K562 treated with DMSO at 1 percent for 12 hours (cell line): ENCODE measurements around the gene ZNF227. TPM values are rescaled to one million over a fixed set of nuclear protein-coding genes. Genes with fewer than 3 reads are reported as not detected.

ENCODE experiments used
- total RNA-seq: library from RNA; unstranded; fragments of 300-600 nt; gene quantifications from 2 replicates; pipeline ENCODE4 v1.2.3, GENCODE V29; 2022; ENCODE audit not compliant: insufficient read depth

ZNF227 gene
- total RNA-seq, result 2.8 and 13.8 TPM in 2 replicates

DNA sequence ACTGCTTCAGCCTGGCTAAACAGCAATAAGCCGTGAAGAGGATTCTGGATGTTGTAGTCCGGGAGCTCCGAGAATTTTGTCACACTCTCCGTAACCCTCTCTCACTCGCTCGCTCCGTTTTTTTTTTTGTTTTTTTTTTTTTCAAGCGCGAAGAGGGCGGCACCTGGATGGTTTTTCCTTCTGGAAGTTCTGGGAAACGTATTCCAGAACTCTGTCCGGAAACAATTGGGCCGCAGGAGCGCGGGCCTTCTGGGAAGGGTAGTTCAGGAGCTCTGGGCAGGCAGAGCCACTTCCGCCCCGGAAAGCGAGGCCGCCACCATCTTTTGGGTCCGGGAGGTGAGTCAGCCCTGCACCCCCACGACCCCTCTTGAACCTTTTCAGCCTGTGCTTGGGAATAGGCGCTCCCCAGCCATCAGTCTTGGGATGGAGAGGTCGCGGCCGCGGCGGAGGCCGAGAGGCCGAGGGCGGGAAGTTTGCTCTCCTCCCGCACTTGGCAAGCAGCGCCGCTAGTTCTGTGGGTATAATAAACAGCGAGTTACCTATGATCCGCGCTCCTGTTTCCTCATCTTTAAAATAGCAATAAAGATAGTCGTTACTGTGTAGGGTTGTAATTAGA, at the start of gene ZNF227:
Gene ZNF227 (plus strand): TSS at position 283 of the 616 bp plus-strand sequence. CDS start 5,261 bp downstream, outside the sequence.

DNA sequence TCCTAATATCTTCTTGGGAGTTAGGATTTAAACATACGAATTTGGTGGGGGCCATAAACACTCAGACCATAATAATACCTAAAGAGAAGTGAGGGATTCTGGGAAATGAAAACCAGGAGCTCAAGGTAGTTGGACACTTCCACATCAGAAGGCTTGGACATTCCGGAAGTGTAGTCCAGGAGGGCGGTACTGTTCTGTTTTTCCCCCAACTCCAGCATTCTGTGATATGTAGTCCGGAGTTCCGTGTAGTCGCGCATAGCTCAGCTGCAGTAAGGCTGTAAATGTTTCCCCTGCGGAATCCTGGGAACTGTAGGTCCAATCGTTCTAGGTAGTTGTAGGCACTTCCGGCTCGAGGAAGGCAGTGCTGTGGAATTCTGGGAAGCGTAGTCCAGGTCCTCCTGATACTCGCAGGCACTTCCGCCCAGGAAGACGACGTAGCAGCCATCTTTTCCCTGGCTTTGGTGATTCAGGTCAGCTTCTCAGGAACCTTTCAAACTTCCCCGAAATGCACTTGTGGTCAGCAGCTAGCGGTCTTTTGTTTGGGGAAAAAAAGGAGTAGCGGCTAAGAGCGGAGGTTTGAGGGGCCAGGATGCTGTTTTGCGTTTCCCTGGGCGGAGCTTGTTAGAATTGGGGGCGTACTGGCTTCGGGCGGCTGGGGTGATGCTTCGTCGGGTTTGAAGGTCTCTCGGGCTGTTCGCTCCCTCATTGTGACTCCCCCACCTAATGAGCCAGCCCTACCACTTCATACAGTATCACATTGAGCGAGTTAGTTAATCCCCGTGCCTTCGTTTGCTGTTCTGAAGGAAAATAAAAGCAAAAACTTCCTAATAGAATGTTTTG, 47.4 kb upstream of the ZNF227 start, which contains the start of gene ZNF226:
Gene ZNF226 (plus strand): TSS at position 428 of the 840 bp plus-strand sequence. CDS start 4,981 bp downstream, outside the sequence.

Other genes starting within 250 kb of the ZNF227 start
- not detected in 2 replicates for gene ZNF155, start 228.3 kb upstream of the ZNF227 start, total RNA-seq
- 0.56 and 2.2 TPM in 2 replicates for gene ZNF230, start 209.6 kb upstream of the ZNF227 start, total RNA-seq
- gene ZNF222, start 187.2 kb upstream of the ZNF227 start, total RNA-seq, result 2.0 and 4.9 TPM in 2 replicates
- gene ZNF223, start 160.5 kb upstream of the ZNF227 start, total RNA-seq, result 1.2 and 2.3 TPM in 2 replicates
- 0.31 TPM in 1 of 2 replicates, not detected in the other for gene ZNF284, start 140.4 kb upstream of the ZNF227 start, total RNA-seq
- gene ZNF224, start 118.2 kb upstream of the ZNF227 start, total RNA-seq, result 5.7 and 7.4 TPM in 2 replicates
- 0.86 and 1.3 TPM in 2 replicates for gene ZNF225, start 99.1 kb upstream of the ZNF227 start, total RNA-seq
- 0.16 and 1.4 TPM in 2 replicates for gene ZNF234, start 71.0 kb upstream of the ZNF227 start, total RNA-seq
- gene ZNF226, start 47.4 kb upstream of the ZNF227 start, total RNA-seq, result 8.9 and 15.3 TPM in 2 replicates
- 0.53 TPM in 1 of 2 replicates, not detected in the other for gene ZNF233, start 47.4 kb downstream of the ZNF227 start, total RNA-seq
- 0.49 and 0.59 TPM in 2 replicates for gene ZNF235, start 92.5 kb downstream of the ZNF227 start, total RNA-seq
- 0.37 TPM in 1 of 2 replicates, not detected in the other for gene ZNF112, start 144.1 kb downstream of the ZNF227 start, total RNA-seq
- gene ZNF285, start 189.1 kb downstream of the ZNF227 start, total RNA-seq, result 0.38 TPM in 1 of 2 replicates, not detected in the other
- gene ZNF229, start 235.9 kb downstream of the ZNF227 start, total RNA-seq, result 0.36 and 3.2 TPM in 2 replicates